KOPT-K1 (cell line): ENCODE results near the gene NPBWR2.
"Not testable (repeated sequence)": the region's sequence is repeated elsewhere in the genome, so short reads cannot be mapped to it uniquely, and the experiment has no call there.

ENCODE experiments used
- H3K27ac ChIP-seq: fragments of 200-600 bp; sonication (generic); 2 replicates; pipeline ENCODE4 v1.5.1; 2016; ENCODE audit warnings: antibody characterized with exemption, mild to moderate bottlenecking, low read depth, low read length; ENCODE audit not compliant: poor library complexity, severe bottlenecking
- H3K36me3 ChIP-seq: fragments of 200-600 bp; sonication (generic); 2 replicates; pipeline ENCODE4 v1.5.1; 2017; ENCODE audit warnings: antibody characterized with exemption, mild to moderate bottlenecking, low read length, moderate library complexity; ENCODE audit not compliant: insufficient read depth
- H3K9me3 ChIP-seq: fragments of 200-600 bp; sonication (generic); 2 replicates; pipeline ENCODE4 v1.5.1; 2017; ENCODE audit warnings: antibody characterized with exemption, low read length, mild to moderate bottlenecking; ENCODE audit not compliant: insufficient read depth, poor library complexity, severe bottlenecking

Gene NPBWR2

DNA sequence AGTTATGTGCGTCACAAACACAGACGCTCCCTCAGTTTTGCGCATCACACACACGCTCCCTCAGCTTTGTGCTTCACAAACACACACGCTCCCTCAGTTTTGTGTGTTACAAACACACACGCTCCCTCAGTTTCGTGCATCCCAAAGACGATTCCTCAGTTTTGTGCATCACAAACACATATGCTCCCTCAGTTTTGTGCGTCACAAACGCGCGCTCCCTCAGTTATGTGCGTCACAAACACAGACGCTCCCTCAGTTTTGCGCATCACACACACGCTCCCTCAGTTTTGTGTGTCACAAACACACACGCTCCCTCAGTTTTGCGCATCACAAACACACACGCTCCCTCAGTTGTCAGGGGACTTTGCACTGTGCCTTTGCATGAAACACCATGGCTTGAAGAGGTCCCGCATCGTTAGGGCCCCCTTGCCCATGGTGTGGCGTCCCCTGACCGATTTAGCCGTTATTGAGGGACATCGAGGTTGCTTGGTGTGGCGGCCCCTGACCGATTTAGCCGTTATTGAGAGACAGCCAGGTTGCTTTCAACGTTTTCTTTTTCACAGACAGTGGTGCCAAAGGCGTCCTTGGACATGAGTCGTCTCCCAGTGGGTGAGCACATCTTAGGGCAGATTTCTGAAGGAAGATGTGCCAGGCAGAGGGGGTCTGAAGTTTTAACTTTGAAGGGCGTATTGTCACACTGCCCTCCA lies 28.8 kb upstream of the NPBWR2 start:
- H3K9me3 ChIP-seq: no peaks in the 10 kb centered on the region
- no peaks in the 10 kb centered on the region for H3K36me3 ChIP-seq
- H3K27ac ChIP-seq: no peak overlapping the region

GRCh38 chr20:64134744-64135143 lies 27.4 kb upstream of the NPBWR2 start:
- H3K27ac ChIP-seq, H3K9me3 ChIP-seq, H3K36me3 ChIP-seq: not testable (repeated sequence)

GRCh38 chr20:64133951-64134407 lies 26.6 kb upstream of the NPBWR2 start:
- Histone ChIP-seq H3K9me3 (peaks cover 2% of the 10 kb centered on the region), H3K27ac (no peak overlapping the region), H3K36me3 (no peaks in the 10 kb centered on the region)

DNA sequence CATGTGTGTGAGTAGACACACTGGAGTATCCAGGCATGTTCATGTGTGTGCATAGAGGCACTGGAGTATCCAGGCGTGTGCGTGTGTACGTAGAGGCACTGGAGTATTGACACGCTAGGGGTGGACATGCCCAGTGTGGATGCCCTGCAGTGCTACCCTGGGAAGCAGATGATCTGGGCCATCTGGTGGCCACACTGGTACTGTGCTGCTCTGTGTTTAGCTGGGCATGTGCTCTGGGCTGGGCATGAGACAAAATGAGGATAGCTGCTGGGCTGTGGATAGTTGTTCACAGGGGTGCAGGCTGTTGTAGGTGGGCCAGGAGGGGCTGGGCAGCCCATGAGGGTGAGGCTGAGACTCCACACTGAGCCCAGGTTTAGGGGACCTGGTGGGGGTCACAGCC lies 24.0 kb upstream of the NPBWR2 start:
- H3K36me3 ChIP-seq: no peaks in the 10 kb centered on the region
- peaks cover 15% of the 10 kb centered on the region for H3K9me3 ChIP-seq
- no peak overlapping the region for H3K27ac ChIP-seq

DNA sequence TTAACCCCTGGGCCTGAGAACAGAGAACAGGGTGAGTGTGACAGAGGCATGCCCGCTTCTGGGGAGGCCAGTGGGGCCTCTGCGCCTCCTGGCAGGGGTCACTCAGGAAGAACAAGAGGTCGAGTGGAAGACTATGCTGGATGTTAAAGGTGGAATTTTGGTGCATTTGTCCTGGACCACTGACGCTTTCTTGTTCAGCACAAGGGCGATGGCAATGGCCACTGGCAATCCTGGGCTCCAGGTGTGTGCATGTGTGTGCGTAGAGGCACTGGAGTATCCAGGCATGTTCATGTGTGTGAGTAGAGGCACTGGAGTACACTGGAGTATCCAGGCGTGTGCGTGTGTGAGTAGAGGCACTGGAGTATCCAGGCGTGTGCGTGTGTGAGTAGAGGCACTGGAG lies 23.5 kb upstream of the NPBWR2 start:
- Histone ChIP-seq H3K36me3 (no peaks in the 10 kb centered on the region), H3K27ac (no peak overlapping the region)

GRCh38 chr20:64130271-64130670 lies 22.9 kb upstream of the NPBWR2 start:
- Histone ChIP-seq H3K9me3 (peaks cover 15% of the 10 kb centered on the region), H3K27ac (no peak overlapping the region), H3K36me3 (no peaks in the 10 kb centered on the region)

More for the DNA sequence above, 23.5 kb upstream of the NPBWR2 start:
- H3K9me3 ChIP-seq: peaks cover 15% of the 10 kb centered on the region

GRCh38 chr20:64129146-64129782 lies 21.9 kb upstream of the NPBWR2 start:
- Histone ChIP-seq H3K36me3 (no peaks in the 10 kb centered on the region), H3K27ac (no peak overlapping the region), H3K9me3 (peaks cover 15% of the 10 kb centered on the region)

DNA sequence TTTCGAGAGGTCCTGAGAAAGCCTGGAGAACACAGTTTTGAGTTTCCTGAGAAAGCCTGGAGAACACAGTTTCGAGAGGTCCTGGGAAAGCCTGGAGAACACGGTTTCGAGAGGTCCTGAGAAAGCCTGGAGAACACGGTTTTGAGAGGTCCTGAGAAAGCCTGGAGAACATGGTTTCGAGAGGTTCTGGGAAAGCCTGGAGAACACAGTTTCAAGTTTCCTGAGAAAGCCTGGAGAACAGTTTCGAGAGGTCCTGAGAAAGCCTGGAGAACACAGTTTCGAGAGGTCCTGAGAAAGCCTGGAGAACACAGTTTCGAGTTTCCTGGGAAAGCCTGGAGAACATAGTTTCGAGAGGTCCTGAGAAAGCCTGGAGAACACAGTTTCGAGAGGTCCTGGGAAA lies 16.2 kb upstream of the NPBWR2 start:
- H3K9me3 ChIP-seq, H3K27ac ChIP-seq, H3K36me3 ChIP-seq: not testable (repeated sequence)

- H3K27ac ChIP-seq, H3K9me3 ChIP-seq, H3K36me3 ChIP-seq: not testable (repeated sequence)
These were observed 15.6 kb upstream of the NPBWR2 start for GRCh38 chr20:64122927-64123326.

GRCh38 chr20:64121586-64121985 lies 14.2 kb upstream of the NPBWR2 start:
- no peaks in the 10 kb centered on the region for H3K36me3 ChIP-seq
- H3K9me3 ChIP-seq: no peaks in the 10 kb centered on the region
- no peak overlapping the region for H3K27ac ChIP-seq

GRCh38 chr20:64119681-64120341 lies 12.4 kb upstream of the NPBWR2 start:
- no peaks in the 10 kb centered on the region for H3K36me3 ChIP-seq
- H3K9me3 ChIP-seq: no peaks in the 10 kb centered on the region
- H3K27ac ChIP-seq: peak overlapping the region; percentile 26

DNA sequence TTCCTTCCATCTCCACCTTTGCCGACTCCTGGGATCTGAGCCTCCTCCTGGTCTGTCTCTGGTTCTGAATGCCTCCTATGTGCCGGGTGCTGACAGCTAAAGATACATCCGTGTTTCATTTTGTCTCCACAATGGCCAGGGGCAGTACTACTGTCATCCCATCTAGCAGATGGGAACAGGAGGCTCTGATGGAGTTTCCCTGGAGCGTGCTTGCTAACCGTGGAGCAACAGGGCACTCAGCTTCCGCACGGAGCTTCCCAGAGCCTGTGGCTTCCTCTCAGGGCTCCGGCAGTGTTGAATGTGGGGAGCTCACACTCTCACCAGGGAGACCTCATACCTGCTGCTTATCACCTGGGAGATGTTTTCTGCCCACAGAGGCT lies 11.9 kb upstream of the NPBWR2 start:
- Histone ChIP-seq H3K27ac (no peak overlapping the region), H3K36me3 (no peaks in the 10 kb centered on the region)

GRCh38 chr20:64117432-64117777 lies 10.0 kb upstream of the NPBWR2 start:
- not testable (repeated sequence) for H3K27ac ChIP-seq, H3K9me3 ChIP-seq, H3K36me3 ChIP-seq

More for the DNA sequence above, 11.9 kb upstream of the NPBWR2 start:
- H3K9me3 ChIP-seq: no peaks in the 10 kb centered on the region

DNA sequence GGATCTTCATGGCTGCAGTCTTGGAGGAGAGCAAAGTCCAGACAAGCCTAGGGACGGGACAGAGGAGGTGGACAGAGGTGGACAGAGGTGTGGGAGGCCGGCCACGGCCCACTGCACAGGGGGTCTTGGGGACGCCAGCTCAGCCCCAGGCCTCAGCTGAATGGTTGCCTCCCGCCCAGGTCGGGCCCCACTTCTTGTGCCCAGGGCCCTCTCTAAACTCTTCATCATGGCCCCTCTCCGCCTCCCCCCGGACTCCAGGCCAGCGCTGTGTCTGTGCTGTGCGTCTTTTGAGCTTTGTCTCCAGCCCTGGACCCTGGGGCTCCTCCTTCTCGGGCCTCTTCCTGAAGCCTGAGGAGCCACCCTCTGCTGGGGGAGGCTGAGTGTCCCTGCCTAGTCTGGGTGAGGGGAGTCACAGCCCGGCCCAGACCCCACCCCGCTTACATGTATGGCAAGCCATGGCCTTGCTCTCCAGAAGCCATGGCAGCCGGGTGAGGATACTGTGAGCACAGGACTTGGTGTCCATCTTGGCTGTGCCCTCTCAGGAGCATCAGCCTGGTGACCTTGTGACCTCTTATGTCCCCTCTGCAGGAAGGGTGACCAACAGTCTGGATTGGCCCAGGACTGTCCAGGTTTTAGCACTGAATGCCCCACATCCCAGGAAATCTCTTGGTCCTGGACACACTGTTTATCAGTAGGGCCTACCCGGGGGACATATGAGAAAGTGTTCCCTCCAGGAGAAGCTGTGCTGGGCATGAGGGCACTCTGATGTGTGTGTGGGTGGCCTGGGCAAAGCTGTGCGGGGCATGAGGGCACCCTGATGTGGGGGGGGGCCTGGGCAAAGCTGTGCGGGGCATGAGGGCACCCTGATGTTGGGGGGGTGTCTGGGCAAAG lies 9.4 kb upstream of the NPBWR2 start:
- Histone ChIP-seq H3K27ac (no peak overlapping the region), H3K9me3 (no peaks in the 10 kb centered on the region), H3K36me3 (no peaks in the 10 kb centered on the region)

DNA sequence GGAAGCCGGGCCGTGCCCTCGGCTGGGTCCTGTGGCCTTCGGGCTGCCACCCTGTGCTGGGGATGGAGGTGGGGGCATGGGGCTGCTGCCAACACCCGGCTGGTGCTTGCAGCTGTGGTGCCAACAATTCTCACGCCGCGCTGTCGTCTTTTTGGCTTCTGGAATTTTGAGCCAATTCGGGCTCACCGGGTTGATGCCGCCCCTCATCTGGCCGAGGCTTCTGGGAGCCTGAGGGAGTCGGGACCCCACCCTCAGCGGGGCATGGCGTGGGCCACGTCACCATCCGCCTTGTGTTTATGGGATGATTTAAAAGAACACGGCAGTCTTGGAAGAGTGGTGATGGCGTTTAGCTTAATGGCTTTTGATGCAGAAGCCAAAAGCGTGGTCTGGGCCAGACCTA lies 8.7 kb upstream of the NPBWR2 start:
- no peak overlapping the region for H3K27ac ChIP-seq
- H3K36me3 ChIP-seq: no peaks in the 10 kb centered on the region
- no peaks in the 10 kb centered on the region for H3K9me3 ChIP-seq
